ENCODE measurements around the gene HBD. TPM values are rescaled to one million over a fixed set of nuclear protein-coding genes. Genes with fewer than 3 reads are reported as not detected.
A peak's percentile ranks its signal among the peaks of the same experiment; 100 is the strongest.

Gene HBD
- total RNA-seq, 1 experiment from 2014 or later = not detected

DNA sequence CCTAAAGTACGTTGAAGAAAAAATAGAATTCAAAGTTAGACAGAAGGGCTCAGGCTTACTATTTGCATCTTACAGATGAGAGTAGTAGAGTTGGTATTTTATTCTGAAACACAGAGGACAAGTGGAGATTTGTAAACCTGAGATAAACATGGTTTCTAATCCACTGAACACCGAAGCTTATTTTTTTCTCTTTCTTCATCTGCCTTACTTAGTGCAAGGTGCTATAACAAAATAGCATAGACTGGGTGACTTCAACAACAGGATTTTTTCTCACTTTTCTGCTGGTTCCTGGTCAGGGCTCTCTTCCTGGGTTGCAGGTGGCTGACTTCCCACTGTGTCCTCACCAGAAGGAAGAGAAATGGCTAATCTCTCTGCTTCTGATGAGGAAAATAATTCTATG is 17.5 kb upstream of the HBD start:
- Histone ChIP-seq H3K4me2 (ENCODE audit: low read length) (no peak overlapping the region), H3K27me3 (ENCODE audit: insufficient read depth, low read length) (peaks cover 27% of the 10 kb centered on the region), H2AFZ (ENCODE audit: low read depth, low read length, poor library complexity, severe bottlenecking) (no peak overlapping the region), H4K20me1 (ENCODE audit: insufficient read depth) (no peaks in the 10 kb centered on the region), H3K27ac (ENCODE audit: low read depth, low read length) (no peak overlapping the region), H3K4me1 (ENCODE audit: control insufficient read depth in 1 of 2, insufficient read depth in 2 of 2, low read length in 2 of 2) (no peaks in the 10 kb centered on the region), H3K36me3 (ENCODE audit: control insufficient read depth in 1 of 2, insufficient read depth in 2 of 2, low read length in 2 of 2) (no peaks in the 10 kb centered on the region), H3K9ac (ENCODE audit: low read length) (no peak overlapping the region), H3K9me3 (ENCODE audit: control insufficient read depth in 1 of 2, insufficient read depth in 1 of 2, low read depth in 1 of 2, low read length in 2 of 2) (no peaks in the 10 kb centered on the region), H3K79me2 (ENCODE audit: insufficient read depth, low read length) (no peaks in the 10 kb centered on the region), H3K4me3 (replicated peaks in 1 of 2; ENCODE audit: low read depth in 1 of 2, low read length in 2 of 2) (no peak overlapping the region), H3K9me2 (ENCODE audit: insufficient read depth) (no peaks in the 10 kb centered on the region)
- no peak for TF ChIP-seq POLR2AphosphoS5 (IDR thresholded peaks at IDR 0.05; ENCODE audit: low read depth, low read length)
- no peak for TF ChIP-seq ZNF274 (IDR thresholded peaks at IDR 0.05; ENCODE audit: low read depth, low read length)
- TF ChIP-seq SIN3A (IDR thresholded peaks at IDR 0.05; ENCODE audit: low read depth) = no peak
- TF ChIP-seq, protein P1, sequence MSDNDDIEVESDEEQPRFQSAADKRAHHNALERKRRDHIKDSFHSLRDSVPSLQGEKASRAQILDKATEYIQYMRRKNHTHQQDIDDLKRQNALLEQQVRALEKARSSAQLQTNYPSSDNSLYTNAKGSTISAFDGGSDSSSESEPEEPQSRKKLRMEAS (IDR thresholded peaks at IDR 0.05) = no peak
- no peak for TF ChIP-seq JUND (IDR thresholded peaks at IDR 0.05)
- TF ChIP-seq POLR2A (IDR thresholded peaks at IDR 0.05; ENCODE audit: borderline replicate concordance, extremely low read depth, insufficient read depth, insufficient read length) = no peak
- no peak for TF ChIP-seq SRF (IDR thresholded peaks at IDR 0.05; ENCODE audit: low read depth)
- intact Hi-C loops (cut with micrococcal nuclease) = no loop called here
- no TSS peak for BruUV-seq (replicated peaks)
- ChIA-PET RAD21 (ENCODE audit: low non-redundant PET in 1 of 2, low total read pairs in 2 of 2, uncharacterized antibody in 2 of 2, unreplicated experiment in 2 of 2) (no interaction called here), CTCF (no interaction called here), POLR2A (no interaction called here)
- ATAC-seq (no peak), DNase-seq (ENCODE audit: low read depth, low spot score) (no peak)

GRCh38 chr11:5250543-5251204 is 16.4 kb upstream of the HBD start:
- DNase-seq (ENCODE audit: low read depth, low spot score) (no peak), ATAC-seq (no peak)
- intact Hi-C loops (cut with micrococcal nuclease) = no loop called here
- Histone ChIP-seq H3K36me3 (ENCODE audit: control insufficient read depth in 1 of 2, insufficient read depth in 2 of 2, low read length in 2 of 2) (no peaks in the 10 kb centered on the region), H3K27me3 (ENCODE audit: insufficient read depth, low read length) (peaks cover 36% of the 10 kb centered on the region), H3K9ac (ENCODE audit: low read length) (no peak overlapping the region), H3K27ac (ENCODE audit: low read depth, low read length) (no peak overlapping the region), H3K4me1 (ENCODE audit: control insufficient read depth in 1 of 2, insufficient read depth in 2 of 2, low read length in 2 of 2) (no peaks in the 10 kb centered on the region), H3K79me2 (ENCODE audit: insufficient read depth, low read length) (no peaks in the 10 kb centered on the region), H3K9me3 (ENCODE audit: control insufficient read depth in 1 of 2, insufficient read depth in 1 of 2, low read depth in 1 of 2, low read length in 2 of 2) (no peaks in the 10 kb centered on the region), H3K9me2 (ENCODE audit: insufficient read depth) (no peaks in the 10 kb centered on the region), H4K20me1 (ENCODE audit: insufficient read depth) (no peaks in the 10 kb centered on the region), H3K4me3 (replicated peaks in 1 of 2; ENCODE audit: low read depth in 1 of 2, low read length in 2 of 2) (no peak overlapping the region), H3K4me2 (ENCODE audit: low read length) (no peak overlapping the region), H2AFZ (ENCODE audit: low read depth, low read length, poor library complexity, severe bottlenecking) (no peak overlapping the region)
- TSS peak; percentile 12 for BruUV-seq (replicated peaks)
- TF ChIP-seq CEBPB (IDR thresholded peaks at IDR 0.05; ENCODE audit: low read depth) (no peak), ATF3 (IDR thresholded peaks at IDR 0.05) (no peak), CBX3 (IDR thresholded peaks at IDR 0.05; ENCODE audit: low read depth) (no peak), EZH2phosphoT487 (IDR thresholded peaks at IDR 0.05; ENCODE audit: borderline replicate concordance) (no peak), ZFX (IDR thresholded peaks at IDR 0.05) (no peak), POLR2A (IDR thresholded peaks at IDR 0.05; ENCODE audit: borderline replicate concordance, extremely low read depth, insufficient read depth, insufficient read length) (no peak), FOSL1 (IDR thresholded peaks at IDR 0.05; ENCODE audit: low read depth) (no peak), EGR1 (IDR thresholded peaks at IDR 0.05; ENCODE audit: low read depth) (no peak), RAD21 (IDR thresholded peaks at IDR 0.05; ENCODE audit: low read depth) (no peak), SP1 (IDR thresholded peaks at IDR 0.05; ENCODE audit: low read depth) (no peak), SIN3A (IDR thresholded peaks at IDR 0.05; ENCODE audit: low read depth) (no peak), ELF1 (IDR thresholded peaks at IDR 0.05; ENCODE audit: borderline replicate concordance, low read depth) (no peak), SRF (IDR thresholded peaks at IDR 0.05; ENCODE audit: low read depth) (no peak)
- TF ChIP-seq, protein P2, sequence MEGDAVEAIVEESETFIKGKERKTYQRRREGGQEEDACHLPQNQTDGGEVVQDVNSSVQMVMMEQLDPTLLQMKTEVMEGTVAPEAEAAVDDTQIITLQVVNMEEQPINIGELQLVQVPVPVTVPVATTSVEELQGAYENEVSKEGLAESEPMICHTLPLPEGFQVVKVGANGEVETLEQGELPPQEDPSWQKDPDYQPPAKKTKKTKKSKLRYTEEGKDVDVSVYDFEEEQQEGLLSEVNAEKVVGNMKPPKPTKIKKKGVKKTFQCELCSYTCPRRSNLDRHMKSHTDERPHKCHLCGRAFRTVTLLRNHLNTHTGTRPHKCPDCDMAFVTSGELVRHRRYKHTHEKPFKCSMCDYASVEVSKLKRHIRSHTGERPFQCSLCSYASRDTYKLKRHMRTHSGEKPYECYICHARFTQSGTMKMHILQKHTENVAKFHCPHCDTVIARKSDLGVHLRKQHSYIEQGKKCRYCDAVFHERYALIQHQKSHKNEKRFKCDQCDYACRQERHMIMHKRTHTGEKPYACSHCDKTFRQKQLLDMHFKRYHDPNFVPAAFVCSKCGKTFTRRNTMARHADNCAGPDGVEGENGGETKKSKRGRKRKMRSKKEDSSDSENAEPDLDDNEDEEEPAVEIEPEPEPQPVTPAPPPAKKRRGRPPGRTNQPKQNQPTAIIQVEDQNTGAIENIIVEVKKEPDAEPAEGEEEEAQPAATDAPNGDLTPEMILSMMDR (IDR thresholded peaks at IDR 0.05 in 2 of 3, conservative IDR thresholded peaks at IDR 0.05 in 1 of 3; ENCODE audit: borderline replicate concordance in 1 of 3, insufficient read depth in 1 of 3, low read depth in 2 of 3, low read length in 2 of 3) = no peak
- TF ChIP-seq, protein P1 (IDR thresholded peaks at IDR 0.05) = no peak
- ChIA-PET POLR2A (no interaction called here), CTCF (no interaction called here), RAD21 (ENCODE audit: low non-redundant PET in 1 of 2, low total read pairs in 2 of 2, uncharacterized antibody in 2 of 2, unreplicated experiment in 2 of 2) (no interaction called here)

Measured in HCT116 (cell line).